K562 (cell line): ENCODE data around the gene SLC35E1. TPM values are rescaled to one million over a fixed set of nuclear protein-coding genes. Genes with fewer than 3 reads are reported as not detected.
A peak's percentile ranks its signal among the peaks of the same experiment; 100 is the strongest.

Experiments
- FOS ChIP-seq: IDR thresholded peaks from 3 replicates; pipeline ENCODE4 v1.6.1; 2011; ENCODE audit not compliant: insufficient read length; ENCODE audit errors: extremely low read depth
- HDAC2 ChIP-seq: fragments of 450-650 bp; IDR thresholded peaks from 2 replicates; pipeline ENCODE4 v1.6.1; 2016; ENCODE audit warnings: mild to moderate bottlenecking
- HSF4 ChIP-seq: fragments of 250-450 bp; sonication (Bioruptor Pico); IDR thresholded peaks from 2 replicates; pipeline ENCODE4 v2.1.2; 2022; ENCODE audit warnings: mild to moderate bottlenecking, moderate library complexity, borderline replicate concordance
- NCOA6 ChIP-seq: fragments of 450-650 bp; IDR thresholded peaks from 2 replicates; pipeline ENCODE4 v1.6.1; 2017; ENCODE audit warnings: mild to moderate bottlenecking
- NUFIP1 ChIP-seq: fragments of 450-650 bp; IDR thresholded peaks from 2 replicates; pipeline ENCODE4 v1.6.1; 2018; ENCODE audit not compliant: partially characterized antibody
- POLR2B ChIP-seq: fragments of 450-650 bp; IDR thresholded peaks from 2 replicates; pipeline ENCODE4 v1.6.1; 2018; ENCODE audit warnings: low read depth; ENCODE audit not compliant: partially characterized antibody
- RAD21 ChIP-seq, 2 experiments: fragments of 250-450 bp in 1 of 2; fragments of 450-650 bp in 1 of 2; sonication (Bioruptor Pico) in 1 of 2; formaldehyde crosslinking in 1 of 2; IDR thresholded peaks in 1 of 2; conservative IDR thresholded peaks in 1 of 2; 2 replicates each; pipeline versions ENCODE4 v1.4.0 to v1.8.0; 2020 to 2022; ENCODE audit warnings: mild to moderate bottlenecking in 2 of 2, moderate library complexity in 1 of 2
- TARDBP ChIP-seq: fragments of 450-650 bp; IDR thresholded peaks from 2 replicates; pipeline ENCODE4 v1.6.1; 2016
- ZNF165 ChIP-seq: fragments of 250-450 bp; sonication (Bioruptor Pico); IDR thresholded peaks from 2 replicates; pipeline ENCODE4 v1.4.0; 2020; ENCODE audit warnings: borderline replicate concordance
- polyA plus RNA-seq, 8 experiments: library from polyadenylated mRNA; depleted of rRNA in 4 of 8; stranded (reverse) in 5 of 8; unstranded in 3 of 8; fragments of >200 nt; fragmentation: Nextera tagmentation in 2 of 8; fragmentation: Illumina TruSeq in 1 of 8; extraction: Ambion mirVana in 2 of 8; extraction: Trizol in 1 of 8; gene quantifications; 2 replicates each; pipeline versions ENCODE4 v1.2.1 to v1.2.3, GENCODE V29; 2011 to 2014; ENCODE audit warnings: inconsistent platforms in 1 of 8, missing spikeins in 1 of 8
- total RNA-seq, 7 experiments: library from RNA; depleted of rRNA in 6 of 7; stranded (reverse); fragments of >200 nt in 6 of 7; fragmentation: Illumina TruSeq in 2 of 7; extraction: Trizol in 2 of 7; gene quantifications; 2 replicates each; pipeline versions ENCODE4 v1.2.1 to v1.2.3, GENCODE V29; 2011 to 2021; ENCODE audit warnings: low replicate concordance in 1 of 7
- TF ChIP-seq, protein P1 (sequence below), 2 experiments: IDR thresholded peaks; 2 replicates each; pipeline ENCODE4 v1.6.1; 2011; ENCODE audit warnings: borderline replicate concordance in 1 of 2, control low read depth in 1 of 2, low read depth in 1 of 2, low read length in 1 of 2, mild to moderate bottlenecking in 1 of 2, mixed read lengths in 1 of 2, moderate library complexity in 1 of 2; ENCODE audit not compliant: insufficient read depth in 1 of 2, insufficient read length in 1 of 2, poor library complexity in 1 of 2, severe bottlenecking in 1 of 2; ENCODE audit errors: extremely low read depth in 1 of 2
- TF ChIP-seq, protein P2 (sequence below), 3 experiments: fragments of 200-800 bp in 1 of 3; fragments of 250-450 bp in 1 of 3; fragments of 450-650 bp in 1 of 3; sonication (Bioruptor Pico) in 1 of 3; sonication (Bioruptor generic) in 1 of 3; formaldehyde crosslinking in 1 of 3; IDR thresholded peaks; 2 replicates each; pipeline versions ENCODE4 v1.6.1 to v1.8.0; 2016 to 2022; ENCODE audit warnings: mild to moderate bottlenecking in 2 of 3, missing genetic modification characterization in 2 of 3, missing compliant biosample characterization in 1 of 3, moderate library complexity in 1 of 3
- TF ChIP-seq, protein P3 (sequence below): fragments of 250-450 bp; sonication (Bioruptor Pico); IDR thresholded peaks from 2 replicates; pipeline ENCODE4 v1.4.0; 2020; ENCODE audit warnings: mild to moderate bottlenecking, moderate library complexity, borderline replicate concordance
- TF ChIP-seq, protein P4 (sequence below): fragments of 450-650 bp; IDR thresholded peaks from 2 replicates; pipeline ENCODE4 v1.6.1; 2016; ENCODE audit warnings: antibody characterized with exemption

SLC35E1 gene
- total and polyA plus RNA-seq, 9 of the 15 experiments (the other 6 are each of a cell fraction or from before 2014, with no cell fraction given): 15.0 to 40.1 (median 25.7) TPM

DNA sequence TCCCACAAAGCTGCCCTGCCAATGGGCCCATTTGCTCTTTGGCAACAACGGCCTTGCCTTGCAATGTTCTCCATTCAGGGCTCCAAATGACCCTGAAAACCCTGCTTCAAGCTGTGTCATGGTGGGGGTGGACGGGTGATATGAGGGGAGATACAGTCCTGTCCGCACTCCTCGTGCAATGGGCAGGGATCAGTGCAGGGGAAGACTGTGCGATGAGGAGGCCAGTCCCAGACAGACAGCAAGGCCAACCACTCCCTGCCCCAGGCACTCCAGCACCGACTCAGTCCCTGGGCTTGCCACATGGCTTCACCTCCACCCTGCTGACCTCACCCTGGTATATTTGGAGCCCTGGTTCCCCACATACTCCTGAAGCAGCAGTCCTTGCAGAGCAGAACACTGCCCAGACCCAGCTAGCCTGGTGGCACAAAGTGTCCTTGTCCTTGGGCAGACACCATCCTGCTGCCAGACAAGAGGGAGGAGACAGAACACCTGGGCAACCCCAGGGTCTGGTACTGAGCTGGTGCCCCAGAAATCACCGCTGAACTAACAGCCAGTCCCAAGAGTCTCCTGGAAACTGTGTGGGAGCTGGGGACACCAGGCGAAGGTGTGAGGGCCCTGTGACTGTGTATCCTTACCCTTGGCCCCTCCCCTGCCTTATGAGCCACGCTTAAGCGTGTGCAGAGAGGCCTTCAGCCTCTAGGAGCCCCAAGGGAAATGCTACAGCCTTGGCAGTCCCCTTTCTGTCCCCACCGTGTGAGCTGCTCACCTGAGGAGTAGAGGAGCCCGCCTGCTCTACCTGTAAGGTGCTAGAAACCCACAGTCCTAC, 9.1 kb upstream of the SLC35E1 start (continued):
- TF ChIP-seq, protein P1, sequence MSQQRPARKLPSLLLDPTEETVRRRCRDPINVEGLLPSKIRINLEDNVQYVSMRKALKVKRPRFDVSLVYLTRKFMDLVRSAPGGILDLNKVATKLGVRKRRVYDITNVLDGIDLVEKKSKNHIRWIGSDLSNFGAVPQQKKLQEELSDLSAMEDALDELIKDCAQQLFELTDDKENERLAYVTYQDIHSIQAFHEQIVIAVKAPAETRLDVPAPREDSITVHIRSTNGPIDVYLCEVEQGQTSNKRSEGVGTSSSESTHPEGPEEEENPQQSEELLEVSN (IDR thresholded peaks at IDR 0.05; ENCODE audit: borderline replicate concordance in 1 of 2, extremely low read depth in 1 of 2, insufficient read depth in 1 of 2, insufficient read length in 1 of 2, low read depth in 1 of 2, low read length in 1 of 2, poor library complexity in 1 of 2, severe bottlenecking in 1 of 2): peak; percentile 29 to 60
- TF ChIP-seq HSF4 (CRISPR knock-in tag) (no peak), RAD21 (CRISPR knock-in tag; conservative IDR thresholded peaks at IDR 0.05 in 1 of 2, IDR thresholded peaks at IDR 0.05 in 1 of 2) (no peak), FOS (no peak), TARDBP (no peak), POLR2B (no peak), NUFIP1 (no peak), ZNF165 (CRISPR knock-in tag) (no peak), NCOA6 (no peak), HDAC2 (no peak)
- TF ChIP-seq, protein P2, sequence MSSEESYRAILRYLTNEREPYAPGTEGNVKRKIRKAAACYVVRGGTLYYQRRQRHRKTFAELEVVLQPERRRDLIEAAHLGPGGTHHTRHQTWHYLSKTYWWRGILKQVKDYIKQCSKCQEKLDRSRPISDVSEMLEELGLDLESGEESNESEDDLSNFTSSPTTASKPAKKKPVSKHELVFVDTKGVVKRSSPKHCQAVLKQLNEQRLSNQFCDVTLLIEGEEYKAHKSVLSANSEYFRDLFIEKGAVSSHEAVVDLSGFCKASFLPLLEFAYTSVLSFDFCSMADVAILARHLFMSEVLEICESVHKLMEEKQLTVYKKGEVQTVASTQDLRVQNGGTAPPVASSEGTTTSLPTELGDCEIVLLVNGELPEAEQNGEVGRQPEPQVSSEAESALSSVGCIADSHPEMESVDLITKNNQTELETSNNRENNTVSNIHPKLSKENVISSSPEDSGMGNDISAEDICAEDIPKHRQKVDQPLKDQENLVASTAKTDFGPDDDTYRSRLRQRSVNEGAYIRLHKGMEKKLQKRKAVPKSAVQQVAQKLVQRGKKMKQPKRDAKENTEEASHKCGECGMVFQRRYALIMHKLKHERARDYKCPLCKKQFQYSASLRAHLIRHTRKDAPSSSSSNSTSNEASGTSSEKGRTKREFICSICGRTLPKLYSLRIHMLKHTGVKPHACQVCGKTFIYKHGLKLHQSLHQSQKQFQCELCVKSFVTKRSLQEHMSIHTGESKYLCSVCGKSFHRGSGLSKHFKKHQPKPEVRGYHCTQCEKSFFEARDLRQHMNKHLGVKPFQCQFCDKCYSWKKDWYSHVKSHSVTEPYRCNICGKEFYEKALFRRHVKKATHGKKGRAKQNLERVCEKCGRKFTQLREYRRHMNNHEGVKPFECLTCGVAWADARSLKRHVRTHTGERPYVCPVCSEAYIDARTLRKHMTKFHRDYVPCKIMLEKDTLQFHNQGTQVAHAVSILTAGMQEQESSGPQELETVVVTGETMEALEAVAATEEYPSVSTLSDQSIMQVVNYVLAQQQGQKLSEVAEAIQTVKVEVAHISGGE (CRISPR knock-in tag; IDR thresholded peaks at IDR 0.05): peak in 1 of 3 experiments; percentile 61; a peak in 1 of 6 replicates
- TF ChIP-seq, protein P3, sequence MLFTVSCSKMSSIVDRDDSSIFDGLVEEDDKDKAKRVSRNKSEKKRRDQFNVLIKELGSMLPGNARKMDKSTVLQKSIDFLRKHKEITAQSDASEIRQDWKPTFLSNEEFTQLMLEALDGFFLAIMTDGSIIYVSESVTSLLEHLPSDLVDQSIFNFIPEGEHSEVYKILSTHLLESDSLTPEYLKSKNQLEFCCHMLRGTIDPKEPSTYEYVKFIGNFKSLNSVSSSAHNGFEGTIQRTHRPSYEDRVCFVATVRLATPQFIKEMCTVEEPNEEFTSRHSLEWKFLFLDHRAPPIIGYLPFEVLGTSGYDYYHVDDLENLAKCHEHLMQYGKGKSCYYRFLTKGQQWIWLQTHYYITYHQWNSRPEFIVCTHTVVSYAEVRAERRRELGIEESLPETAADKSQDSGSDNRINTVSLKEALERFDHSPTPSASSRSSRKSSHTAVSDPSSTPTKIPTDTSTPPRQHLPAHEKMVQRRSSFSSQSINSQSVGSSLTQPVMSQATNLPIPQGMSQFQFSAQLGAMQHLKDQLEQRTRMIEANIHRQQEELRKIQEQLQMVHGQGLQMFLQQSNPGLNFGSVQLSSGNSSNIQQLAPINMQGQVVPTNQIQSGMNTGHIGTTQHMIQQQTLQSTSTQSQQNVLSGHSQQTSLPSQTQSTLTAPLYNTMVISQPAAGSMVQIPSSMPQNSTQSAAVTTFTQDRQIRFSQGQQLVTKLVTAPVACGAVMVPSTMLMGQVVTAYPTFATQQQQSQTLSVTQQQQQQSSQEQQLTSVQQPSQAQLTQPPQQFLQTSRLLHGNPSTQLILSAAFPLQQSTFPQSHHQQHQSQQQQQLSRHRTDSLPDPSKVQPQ (CRISPR knock-in tag): no peak
- TF ChIP-seq, protein P4, sequence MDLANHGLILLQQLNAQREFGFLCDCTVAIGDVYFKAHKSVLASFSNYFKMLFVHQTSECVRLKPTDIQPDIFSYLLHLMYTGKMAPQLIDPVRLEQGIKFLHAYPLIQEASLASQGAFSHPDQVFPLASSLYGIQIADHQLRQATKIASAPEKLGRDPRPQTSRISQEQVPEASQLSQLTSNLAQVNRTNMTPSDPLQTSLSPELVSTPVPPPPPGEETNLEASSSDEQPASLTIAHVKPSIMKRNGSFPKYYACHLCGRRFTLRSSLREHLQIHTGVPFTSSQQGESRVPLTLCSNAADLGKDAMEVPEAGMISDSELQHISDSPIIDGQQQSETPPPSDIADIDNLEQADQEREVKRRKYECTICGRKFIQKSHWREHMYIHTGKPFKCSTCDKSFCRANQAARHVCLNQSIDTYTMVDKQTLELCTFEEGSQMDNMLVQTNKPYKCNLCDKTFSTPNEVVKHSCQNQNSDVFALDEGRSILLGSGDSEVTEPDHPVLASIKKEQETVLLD: 0 out of 2 replicates have a peak, but pooled peaks have one; percentile 56
